DND-41 (cell line): ENCODE measurements around the gene POU6F1.

Experiments
- CTCF ChIP-seq: IDR thresholded peaks from 2 replicates; pipeline ENCODE4 v1.5.1; 2012; ENCODE audit warnings: borderline replicate concordance, low read length, moderate library complexity, mild to moderate bottlenecking; ENCODE audit not compliant: poor library complexity, severe bottlenecking; ENCODE audit errors: extremely low read depth
- EZH2 ChIP-seq: IDR thresholded peaks from 3 replicates; pipeline ENCODE4 v1.6.1; 2012; ENCODE audit warnings: borderline replicate concordance, low read depth, mild to moderate bottlenecking, moderate library complexity, low read length, inconsistent platforms; ENCODE audit not compliant: severe bottlenecking

GRCh38 chr12:51181558-51181957 is 36.3 kb downstream of the POU6F1 start:
- TF ChIP-seq CTCF (no peak), EZH2 (no peak)
